NCI-H526 treated with DMSO at 0.1 percent for 48 hours (cell line): ENCODE measurements around the gene CHD2.
"Not testable (repeated sequence)": the region's sequence is repeated elsewhere in the genome, so short reads cannot be mapped to it uniquely, and the experiment has no call there.

Experiments used
- DNase-seq: peaks from one replicate; lab custom pipeline; 2025; lab: John Stamatoyannopoulos, UW

CHD2 gene

GRCh38 chr15:93020976-93021772 is 121.0 kb downstream of the CHD2 start:
- DNase-seq: no peak

DNA sequence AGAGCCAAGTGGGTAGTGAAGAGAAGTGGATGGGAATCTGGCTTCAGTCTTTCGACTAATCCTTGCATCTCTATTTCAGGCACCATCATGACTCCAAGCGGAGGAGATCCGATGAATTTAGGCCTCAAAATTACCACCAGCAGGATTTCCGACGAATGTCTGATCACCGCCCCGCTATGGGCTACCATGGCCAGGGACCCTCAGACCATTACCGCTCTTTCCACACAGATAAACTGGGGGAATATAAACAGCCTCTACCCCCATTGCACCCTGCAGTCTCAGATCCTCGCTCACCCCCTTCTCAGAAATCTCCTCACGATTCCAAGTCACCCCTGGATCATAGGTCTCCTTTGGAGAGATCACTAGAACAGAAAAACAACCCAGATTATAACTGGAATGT is 124.2 kb downstream of the CHD2 start:
- DNase-seq: no peak

DNA sequence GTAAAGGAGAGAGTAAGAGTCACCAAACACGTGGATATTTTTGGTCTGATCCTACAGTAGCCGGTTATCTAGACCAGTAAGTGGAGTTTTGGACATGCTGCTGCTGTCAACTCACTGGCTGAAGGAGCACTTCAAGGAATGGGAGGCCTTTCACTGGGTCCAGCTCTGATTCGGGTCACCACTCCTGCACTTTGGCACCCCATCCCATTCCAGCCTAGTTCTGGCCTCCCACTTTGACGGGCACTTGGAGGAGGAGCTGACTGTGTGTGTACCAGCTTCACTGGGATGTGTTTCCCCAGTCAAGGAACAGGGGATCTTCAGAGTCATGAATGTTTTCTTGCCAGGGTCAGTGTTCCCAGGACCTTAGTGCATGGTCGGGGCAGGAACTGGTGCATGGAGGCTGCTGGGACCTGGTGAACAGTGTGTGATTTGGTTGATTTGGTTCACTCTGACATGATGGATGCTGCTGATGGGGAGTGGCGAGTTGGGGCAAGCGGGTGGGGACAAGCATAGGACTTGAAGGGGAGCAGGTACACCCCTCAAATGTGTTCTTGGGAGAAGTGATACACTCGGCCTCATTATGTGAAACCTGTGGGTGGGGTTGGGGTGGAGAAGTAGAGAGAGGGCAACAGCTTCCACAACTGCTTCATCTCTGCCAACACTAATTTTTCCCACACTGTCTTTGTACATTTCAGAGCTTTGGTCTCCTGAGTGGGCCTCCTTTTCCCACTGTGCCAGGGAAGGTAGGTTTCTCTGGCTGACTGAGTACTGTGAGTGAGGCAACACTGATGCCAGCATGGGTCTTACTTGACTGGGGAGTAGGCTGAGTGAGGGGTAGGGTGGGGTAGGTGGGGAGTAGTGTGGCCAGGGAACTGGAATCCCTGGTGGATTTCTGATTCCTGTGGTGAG is 124.8 kb downstream of the CHD2 start:
- DNase-seq: no peak

- DNase-seq: no peak
Measured at GRCh38 chr15:93025625-93025982, 125.5 kb downstream of the CHD2 start.

DNA sequence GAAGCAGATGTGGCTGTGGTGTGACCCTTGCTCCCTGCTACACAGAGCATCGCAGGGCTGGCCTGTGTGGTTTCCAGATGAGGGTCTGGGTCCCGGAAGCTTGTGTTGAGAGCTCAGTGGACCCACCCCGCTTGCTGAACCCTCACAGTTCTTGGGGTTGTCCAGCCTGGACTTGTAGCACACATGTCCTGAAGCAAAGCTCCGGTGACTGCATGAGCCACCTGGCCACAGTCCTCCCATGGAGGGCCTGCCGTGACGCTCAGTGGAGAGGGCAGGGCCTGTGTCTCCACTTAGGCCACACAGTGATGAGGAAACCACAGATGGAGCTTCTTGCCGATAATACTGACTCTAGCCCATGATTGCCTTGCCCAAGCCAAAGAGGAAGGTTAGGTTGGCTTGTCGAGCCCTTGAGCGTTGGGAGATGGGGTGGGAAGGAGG is 126.3 kb downstream of the CHD2 start:
- no peak for DNase-seq

- DNase-seq: no peak
Measured at GRCh38 chr15:93027413-93027812, 127.3 kb downstream of the CHD2 start.

DNA sequence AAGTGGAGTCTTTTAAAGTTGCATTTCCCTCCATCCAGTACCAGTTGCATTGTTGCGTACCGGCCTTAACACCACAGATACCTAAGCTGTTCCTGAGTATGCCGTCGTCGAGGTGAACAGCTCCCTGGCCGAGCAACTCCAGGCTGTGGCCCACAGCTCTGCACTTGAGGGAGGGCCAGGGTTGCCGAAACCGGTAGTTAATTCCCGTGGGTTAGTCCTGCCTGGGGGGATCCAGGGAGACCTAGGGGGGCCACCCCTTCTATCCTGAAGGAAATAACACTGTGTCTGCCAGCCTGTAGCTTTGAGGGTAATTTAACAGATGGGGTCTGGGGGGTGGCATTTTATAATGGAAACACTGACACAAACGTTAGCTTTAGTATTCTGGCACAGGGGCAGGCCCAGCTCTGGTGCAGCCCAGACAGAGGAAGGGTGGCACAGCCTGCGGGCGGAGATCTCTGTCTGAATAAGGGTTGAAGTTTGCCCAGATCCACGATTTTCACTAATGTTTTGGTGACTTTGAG is 128.0 kb downstream of the CHD2 start:
- no peak for DNase-seq

DNA sequence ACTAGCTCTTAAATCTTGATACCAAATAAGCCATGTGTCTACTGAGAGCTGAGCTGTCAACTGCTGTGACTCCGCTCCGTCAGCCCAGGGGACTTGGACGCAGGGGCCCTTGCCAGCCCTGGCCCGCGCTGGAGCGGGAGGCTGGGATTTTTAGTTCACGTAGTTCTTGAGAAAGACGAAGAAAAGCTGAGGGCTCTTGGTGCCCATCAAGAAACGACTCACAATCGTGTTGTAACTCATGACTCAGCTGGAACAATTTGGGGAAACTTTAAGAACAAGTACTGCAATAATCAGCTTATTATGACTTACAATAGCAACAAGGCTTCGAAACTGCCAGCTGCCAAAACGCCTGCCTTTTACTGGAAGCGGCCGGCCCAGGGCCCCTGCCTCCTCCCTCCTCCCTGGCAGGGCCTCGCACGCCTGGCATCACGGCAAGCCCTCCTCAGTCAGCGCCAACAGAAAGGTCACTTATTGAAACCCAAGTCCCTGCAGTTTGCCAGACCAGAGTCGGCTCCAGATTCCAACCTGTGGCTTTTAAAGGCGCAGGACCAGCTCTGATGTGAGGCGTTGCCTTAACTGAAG is 128.6 kb downstream of the CHD2 start:
- no peak for DNase-seq

DNA sequence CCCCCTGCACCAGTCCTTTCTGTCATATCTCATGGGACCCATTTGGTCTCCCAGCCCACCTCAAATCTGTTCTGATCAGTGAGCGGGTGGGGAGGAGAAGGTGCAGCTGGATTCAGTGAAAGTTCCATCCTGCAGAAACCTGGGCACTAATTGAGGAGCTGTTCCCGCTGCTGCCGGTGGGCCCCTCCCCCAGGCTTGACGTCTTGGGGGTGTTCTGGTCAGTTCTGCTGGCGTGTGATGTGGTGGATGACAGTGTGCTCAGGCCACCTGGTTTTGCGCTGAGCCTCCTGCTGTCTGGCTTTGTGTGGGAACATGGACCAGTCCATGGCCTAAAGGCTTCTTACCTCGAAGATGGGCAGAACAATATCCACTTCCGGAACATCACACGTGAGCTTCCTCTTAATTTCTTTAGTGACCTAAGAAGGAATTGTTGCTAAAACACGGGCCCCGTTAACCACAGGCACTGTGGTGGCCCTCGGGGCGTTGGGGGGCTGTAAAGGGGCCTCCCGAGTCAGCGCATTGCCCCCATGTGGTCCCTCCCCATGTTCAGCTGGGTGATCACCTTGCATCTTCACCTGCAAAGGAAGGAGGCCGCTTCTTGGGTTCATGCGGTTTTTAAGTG is 129.2 kb downstream of the CHD2 start:
- DNase-seq: no peak

- no peak for DNase-seq
Measured at GRCh38 chr15:93029836-93030429, 129.8 kb downstream of the CHD2 start.

DNA sequence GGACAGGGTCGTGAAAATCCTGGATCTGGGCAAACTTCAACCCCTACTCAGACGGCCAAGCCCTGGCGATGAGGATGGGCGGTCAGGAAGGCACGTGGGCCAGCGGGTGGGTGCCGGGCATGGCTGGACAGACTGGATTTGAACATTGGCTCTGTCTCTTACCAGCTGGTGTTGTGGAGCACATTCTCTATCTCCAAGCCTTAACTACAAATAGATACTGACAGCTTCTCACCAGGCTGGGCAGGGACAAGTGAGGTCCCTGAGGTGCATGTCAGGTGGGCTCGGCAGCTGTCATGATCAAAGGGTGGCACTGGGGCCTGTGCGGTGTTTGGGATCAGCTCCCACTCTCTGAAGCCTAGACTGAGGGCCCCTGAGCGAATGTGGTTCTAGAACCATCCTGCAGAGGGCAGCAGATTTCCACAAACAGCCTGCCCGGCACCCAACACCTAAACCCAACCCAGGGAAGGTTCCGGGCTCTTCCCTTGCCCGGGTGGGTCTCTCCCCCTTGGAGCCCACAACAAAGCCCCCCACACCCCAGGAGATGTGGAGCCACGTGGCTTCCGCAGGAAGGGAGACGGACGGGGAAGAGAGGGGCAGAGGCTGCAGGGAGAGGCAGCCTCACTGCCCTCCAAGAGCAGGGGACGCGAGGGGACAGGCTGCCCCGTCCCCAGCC is 130.4 kb downstream of the CHD2 start:
- DNase-seq: peak; percentile 27

DNA sequence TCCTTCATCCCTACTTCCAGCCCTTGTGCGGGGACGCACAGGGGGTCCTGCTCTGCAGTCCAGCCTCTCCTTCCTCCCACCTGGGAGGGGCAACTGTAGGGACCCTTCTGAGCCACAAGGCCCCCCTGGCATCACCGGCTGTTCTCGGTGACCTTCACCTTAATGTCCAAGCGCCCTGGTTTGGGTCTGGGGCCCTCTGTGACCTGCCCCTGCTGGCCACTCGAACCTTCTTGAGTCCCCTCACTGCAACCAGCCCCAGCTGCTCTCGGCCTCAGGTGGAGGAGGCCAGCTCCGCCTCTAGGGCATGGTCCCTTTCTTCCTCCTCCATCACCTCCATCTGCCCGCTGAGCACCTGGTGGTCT is 131.0 kb downstream of the CHD2 start:
- DNase-seq: no peak

DNA sequence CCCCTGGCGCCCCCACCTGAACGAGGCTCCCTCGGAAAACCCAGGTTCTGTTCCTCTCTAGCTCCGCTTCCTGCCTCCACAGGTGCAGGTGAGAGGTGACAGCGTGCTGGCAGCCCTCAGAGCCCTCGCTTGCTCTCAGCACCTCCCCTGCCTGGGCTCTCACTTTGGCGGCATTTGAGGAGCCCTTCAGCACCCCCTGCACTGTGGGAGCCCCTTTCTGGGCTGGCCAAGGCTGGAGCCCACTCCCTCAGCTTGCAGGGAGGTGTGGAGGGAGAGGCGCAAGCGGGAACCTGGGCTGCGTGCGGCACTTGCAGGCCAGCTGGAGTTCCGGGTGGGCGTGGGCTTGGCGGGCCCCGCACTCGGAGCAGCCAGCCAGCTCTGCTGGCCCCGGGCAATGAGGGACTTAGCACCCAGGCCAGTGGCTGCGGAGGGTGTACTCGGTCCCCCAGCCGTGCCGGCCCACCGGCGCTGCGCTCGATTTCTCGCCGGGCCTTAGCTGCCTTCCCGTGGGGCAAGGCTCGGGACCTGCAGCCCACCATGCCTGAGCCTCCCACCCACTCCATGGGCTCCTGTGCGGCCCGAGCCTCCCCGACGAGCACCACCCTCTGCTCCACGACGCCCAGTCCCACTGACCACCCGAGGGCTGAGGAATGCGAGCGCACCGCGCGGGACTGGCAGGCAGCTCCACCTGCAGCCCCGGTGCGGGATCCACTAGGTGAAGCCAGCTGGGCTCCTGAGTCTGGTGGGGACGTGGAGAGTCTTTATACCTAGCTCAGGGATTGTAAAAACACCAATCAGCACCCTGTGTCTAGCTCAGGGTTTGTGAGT is 131.6 kb downstream of the CHD2 start:
- DNase-seq: not testable (repeated sequence)

DNA sequence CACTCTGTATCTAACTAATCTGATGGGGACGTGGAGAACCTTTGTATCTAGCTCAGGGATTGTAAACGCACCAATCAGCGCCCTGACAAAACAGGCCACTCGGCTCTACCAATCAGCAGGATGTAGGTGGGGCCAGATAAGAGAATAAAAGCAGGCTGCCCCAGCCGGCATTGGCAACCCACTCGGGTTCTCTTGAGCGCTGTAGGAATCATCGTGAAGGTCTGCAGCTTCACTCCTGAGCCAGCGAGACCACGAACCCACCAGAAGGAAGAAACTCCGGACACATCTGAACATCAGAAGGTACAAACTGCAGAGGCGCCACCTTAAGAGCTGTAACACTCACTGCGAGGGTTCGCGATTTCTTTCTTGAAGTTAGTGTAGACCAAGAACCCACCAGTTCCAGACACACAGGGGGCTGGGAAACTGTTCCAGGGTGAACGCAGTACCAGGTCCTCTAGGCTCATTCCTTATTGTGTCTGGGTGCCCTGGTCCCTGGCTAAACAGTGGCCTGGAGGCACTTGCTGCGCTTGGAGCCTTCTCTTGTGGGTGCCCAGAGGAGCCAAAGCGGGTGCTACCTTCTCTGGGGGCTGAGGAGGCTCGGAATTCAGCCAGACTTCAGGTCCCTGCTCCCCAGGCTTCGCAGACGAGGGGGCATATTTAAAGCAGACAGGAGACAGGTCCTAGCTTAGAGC is 132.5 kb downstream of the CHD2 start:
- DNase-seq: not testable (repeated sequence)

DNA sequence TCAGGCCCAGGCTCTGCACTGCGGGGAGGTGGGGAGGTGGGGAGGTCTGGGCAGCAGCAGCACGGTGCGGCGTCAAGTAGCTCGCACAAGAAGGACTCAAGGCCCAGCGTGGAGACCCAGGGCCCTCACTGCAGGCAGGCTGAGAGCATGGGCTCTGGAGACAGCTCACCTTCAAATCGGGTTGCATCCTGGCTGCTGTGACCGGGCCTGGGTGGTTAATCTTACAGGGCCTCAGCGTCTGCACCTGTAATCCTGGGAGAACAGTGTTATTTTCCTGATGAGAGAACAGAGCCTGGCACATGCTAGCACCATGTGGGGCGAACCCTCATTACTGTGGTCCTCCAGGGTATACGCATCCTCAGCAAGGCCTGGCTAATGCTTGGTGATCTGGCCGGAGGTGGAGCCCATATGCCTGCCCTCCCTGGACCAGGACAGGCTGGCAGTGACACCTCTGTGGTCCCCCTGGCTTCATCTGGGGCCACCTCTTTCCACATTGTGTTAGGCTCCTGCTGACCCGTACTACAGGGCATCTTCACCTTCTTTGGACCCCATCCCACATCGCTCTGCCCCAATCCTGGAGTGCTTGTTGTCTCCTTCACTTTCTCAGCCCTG is 133.4 kb downstream of the CHD2 start:
- DNase-seq: no peak

DNA sequence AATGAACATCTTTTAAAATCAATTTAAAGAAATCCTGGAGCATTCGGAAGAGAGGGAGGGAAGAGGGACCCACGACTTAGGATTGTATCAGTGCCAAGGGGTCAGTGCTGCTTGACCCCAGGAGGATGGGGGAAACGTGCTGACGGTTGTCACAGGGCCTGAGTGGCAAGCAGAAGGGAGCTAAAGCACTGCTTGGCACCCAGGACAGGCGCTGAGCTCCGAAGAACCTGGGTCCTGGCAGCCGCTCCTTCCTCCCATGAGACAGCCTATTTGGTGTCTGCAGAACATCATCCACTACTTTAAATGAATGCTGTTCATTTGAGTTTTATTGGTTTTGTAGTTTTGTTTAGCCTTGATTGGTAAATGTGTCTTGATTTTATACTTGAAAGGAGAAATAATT is 134.4 kb downstream of the CHD2 start:
- no peak for DNase-seq

DNA sequence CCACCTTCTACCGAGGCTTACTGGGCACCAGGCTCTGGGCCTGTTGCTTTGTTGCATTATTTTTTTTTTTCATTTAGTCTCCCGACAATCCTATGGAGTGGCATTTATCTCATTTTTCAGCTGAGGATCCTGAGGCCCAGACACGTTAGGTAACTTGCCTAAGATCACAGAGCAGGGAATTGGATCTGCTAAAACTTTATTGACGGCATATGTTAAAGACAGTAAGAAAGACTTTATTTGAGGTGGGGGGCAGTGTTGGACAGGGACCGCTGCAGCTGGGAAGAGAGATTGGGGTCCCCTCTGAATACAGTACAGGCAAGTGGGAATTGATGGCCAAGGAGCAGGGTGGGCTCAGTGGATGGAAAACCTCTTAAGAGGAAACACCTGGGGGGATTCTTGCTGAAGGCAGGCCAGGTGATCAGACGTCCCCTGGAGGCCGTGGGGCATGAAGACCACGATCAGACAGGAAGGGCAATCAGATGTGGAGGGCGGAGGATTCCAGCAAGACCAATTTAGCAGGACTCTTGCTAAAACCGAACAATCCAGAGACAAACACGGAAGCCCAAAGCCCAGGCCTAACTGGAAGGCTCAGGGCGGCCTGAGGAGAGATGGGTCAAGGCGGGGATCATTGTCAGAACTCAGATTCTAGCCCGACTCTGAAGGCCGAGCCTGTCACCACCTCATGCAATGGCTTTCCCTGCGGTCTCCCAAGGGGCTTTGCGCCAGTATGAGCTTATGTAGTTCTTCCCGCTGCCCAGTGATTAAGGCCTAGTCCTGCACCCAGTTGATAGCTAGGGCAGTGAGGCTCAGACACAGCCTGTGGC is 135.2 kb downstream of the CHD2 start:
- no peak for DNase-seq
